Measurements from ENCODE around the gene RAMP1.
"Not testable (repeated sequence)": the region's sequence is repeated elsewhere in the genome, so short reads cannot be mapped to it uniquely, and the experiment has no call there.

Gene RAMP1

GRCh38 chr2:237859533-237860272, at the start of gene RAMP1:
Gene RAMP1 (plus strand): TSS chr2:237859623. CDS start chr2:237859676, 53 bp downstream.
- DNase-seq (ENCODE audit: low read depth): no peak

DNA sequence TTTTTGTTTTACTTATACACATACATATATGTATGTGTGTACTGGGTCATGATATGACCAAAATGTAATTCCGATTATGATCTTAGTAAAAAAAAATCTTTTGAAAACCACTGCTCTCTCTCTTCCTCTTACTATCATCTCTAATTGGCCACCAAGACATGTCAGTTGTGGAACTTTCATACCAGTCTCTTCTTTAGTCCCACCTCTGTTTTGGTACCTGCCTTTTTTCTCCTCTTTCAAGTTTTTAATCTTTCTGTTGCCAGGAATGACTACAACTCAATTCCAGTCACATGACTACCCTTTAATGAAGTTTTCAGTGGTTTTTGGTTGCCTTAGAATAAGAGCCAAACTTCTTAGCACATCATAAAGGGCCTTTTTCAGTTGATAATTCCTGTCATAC, 43.8 kb upstream of the RAMP1 start:
- no peak for DNase-seq (ENCODE audit: low read depth)

DNA sequence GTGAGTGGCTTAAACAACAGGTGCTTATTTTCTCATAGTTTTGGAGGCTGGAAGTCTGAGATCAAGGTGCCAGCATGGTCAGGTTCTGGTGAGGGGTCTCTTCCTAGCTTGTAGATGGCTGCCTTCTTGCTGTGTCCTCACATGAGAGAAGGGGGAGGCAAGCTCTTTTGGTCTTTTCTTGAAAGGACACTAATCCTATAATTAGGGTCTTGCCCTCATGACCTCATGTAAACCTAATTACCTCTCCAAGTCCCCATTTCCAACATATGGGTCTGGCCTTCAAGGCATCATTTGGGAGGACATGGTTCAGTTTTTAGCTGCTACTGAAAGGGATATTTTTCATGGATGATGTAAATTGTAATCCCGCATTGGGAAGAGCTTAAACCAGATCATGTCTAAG, 42.9 kb upstream of the RAMP1 start:
- DNase-seq (ENCODE audit: low read depth): no peak

DNA sequence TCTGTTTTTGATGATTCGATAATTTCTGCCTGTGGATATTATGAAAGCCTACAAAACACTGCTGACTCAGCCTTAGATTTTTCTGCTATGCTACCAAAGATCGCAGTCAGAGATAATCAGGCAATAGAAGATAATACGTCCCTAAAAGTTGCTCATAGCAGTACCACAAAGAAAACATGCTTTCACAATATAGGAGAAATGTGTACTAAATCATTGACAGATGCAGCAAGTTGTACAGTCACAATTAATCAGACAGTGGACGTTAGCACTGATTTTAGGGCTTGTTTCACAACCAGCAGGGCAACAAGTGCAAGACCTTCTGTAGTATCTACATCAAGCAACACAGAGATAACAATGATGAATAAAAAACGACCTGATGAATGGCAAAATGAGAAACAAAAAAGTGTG, 41.4 kb upstream of the RAMP1 start:
- DNase-seq (ENCODE audit: low read depth): no peak

DNA sequence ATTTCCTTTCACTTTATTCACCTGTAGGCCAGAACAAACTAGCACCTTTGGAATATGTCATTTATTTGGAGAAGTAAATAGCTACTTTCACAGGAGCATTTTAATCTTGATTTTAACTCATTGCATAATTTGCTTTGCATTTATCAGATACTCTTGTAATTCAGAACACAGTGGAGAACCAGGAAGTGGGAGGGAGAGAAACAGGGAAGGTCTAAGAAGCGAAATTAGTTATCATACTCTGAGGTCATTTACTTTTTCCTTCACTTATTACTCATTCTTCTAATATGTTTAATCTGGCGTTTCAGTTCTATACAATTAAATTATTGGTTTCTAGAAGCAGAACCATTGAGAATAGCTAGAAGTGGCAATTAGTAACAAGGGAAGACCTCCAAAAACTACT, 40.2 kb upstream of the RAMP1 start:
- no peak for DNase-seq (ENCODE audit: low read depth)

- DNase-seq (ENCODE audit: low read depth): no peak
These were observed 39.0 kb upstream of the RAMP1 start for GRCh38 chr2:237820421-237820820.

DNA sequence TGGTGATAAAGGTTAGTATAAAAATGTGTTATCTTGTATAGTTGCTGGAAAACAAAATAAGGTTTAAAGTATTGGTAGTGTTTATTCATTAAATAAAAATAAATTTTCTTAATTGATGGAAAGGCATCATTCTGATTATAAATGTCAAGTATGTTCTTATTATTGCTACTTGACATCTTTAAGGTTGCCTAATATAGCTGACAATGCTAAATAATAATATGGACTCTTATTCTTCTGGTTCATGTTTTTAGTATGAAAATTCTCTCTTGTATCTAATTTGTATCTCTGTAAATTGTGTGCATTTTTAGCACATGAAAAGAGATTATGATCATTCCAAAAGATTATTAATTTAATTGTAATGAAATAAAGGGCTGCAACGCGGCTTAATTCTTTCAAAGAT, 35.9 kb upstream of the RAMP1 start:
- DNase-seq (ENCODE audit: low read depth): no peak

- DNase-seq (ENCODE audit: low read depth): no peak
These were observed 35.3 kb upstream of the RAMP1 start for GRCh38 chr2:237824085-237824484.

DNA sequence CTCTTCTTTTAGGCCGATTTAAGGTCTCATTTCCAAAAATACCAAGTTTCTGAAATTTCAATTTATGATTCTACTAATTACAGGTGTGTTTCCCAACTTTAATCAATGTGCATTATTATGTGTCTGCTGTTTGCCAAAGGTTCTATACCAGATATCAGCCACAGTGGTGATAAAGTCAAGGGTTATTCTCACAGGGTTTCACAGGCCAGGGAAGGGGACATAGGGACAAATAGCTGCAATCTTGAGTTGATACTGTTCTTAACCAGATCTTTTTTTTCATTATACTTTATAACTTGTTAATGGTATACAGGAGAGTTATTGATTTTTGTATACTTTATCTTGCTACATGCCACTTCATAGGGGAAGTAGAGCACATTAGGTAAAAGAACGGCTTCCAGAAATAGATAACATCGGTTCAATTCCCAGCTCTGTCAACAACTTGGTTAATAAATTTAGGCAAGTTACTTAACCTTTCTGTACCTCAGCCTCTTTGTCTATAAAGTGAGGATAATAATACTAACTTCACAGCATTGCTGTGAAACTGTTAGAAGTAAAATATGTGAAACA, 31.9 kb upstream of the RAMP1 start:
- no peak for DNase-seq (ENCODE audit: low read depth)

DNA sequence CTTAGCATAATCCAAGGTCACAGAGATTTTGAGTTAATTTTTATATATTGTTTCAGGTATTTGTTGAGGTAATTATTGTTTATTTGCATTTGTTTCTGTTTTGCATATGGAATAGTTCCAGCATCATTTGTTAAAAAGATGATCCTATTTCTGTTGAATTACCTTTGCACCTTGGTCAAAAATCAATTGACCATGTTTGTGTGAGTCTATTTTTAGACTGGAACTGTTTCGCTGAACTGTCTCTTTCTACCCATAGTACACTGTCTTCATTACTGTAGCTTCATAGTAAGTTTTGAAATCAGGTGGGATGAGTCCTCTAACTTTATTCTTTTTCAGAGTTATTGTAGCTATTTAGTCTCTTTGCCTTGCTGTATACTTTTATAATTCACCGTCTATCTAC, 28.9 kb upstream of the RAMP1 start:
- DNase-seq (ENCODE audit: low read depth): no peak

DNA sequence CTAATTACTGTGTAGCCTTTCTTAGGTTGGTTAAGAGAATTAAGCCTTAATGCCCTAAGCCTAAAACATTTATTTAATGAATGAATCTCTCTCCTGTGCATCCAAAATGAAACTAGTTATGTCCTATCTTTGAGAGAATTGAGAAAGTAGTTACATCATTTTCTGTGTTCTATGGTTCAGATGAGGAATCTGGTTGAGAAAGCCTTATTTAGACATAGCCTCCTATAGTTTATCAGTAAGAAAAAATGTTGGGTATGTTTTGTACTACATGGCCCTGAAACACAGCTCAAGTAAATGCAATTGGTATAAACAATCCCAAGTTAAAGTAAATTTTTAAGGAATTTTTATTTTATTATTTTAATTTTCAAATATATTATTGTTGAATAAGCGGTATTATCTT, 25.9 kb upstream of the RAMP1 start:
- no peak for DNase-seq (ENCODE audit: low read depth)

DNA sequence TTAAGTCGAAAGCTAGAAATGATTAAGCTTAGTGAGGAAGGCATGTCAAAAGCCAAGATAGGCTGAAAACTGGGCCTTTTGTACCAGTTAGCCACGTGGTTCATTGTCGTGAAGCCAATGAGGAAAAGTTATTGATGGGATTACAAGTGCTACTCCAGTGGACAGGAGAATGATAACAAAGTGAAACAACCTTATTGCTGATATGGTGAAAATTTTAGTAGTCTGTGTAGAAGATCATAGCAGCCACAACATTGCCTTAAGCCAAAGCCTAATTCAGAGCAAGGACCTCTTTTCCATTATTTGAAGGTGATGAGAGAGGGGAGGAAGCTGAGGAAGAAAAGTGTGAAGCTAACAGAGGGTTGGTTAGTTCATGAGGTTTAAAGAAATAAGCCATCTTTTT, 24.1 kb upstream of the RAMP1 start:
- no peak for DNase-seq (ENCODE audit: low read depth)

DNA sequence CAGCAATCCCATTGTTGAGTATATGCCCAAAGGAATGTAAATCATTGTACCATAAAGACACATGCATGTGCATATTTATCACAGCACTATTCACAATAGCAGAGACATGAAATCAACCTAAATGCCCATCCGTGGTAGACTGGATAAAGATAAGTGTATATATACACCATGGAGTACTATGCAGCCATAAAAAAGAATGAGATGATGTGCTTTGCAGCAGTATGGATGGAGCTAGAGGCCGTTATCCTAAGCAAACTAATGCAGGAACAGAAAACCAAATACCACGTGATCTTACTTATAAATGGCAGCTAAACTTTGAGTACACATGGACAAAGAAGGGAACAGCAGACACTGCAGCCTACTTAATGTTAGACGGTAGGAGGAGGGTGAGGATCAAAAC, 18.4 kb upstream of the RAMP1 start:
- DNase-seq (ENCODE audit: low read depth): no peak

DNA sequence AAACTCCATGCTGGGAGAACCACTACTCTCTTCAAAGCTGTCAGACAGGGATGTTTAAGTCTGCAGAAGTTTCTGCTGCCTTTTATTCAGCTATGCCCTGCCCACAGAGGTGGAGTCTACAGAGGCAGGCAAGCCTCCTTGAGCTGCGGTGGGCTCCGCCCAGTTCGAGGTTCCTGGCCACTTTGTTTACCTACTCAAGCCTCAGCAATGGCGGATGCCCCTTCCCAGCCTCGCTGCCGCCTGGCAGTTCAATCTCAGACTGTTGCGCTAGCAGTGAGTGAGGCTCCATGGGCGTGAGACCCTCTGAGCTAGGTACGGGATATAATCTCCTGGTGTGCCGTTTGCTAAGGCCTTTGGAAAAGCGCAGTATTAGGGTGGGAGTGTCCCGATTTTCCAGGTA, 10.5 kb upstream of the RAMP1 start:
- DNase-seq (ENCODE audit: low read depth): not testable (repeated sequence)

GRCh38 chr2:237854295-237854694, 5.1 kb upstream of the RAMP1 start:
- DNase-seq (ENCODE audit: low read depth): no peak

GRCh38 chr2:237857791-237858190, 1.6 kb upstream of the RAMP1 start:
- DNase-seq (ENCODE audit: low read depth): no peak

- peak; percentile 46 for DNase-seq (ENCODE audit: low read depth)
These were observed 935 bp upstream of the RAMP1 start for GRCh38 chr2:237858294-237859081.

- DNase-seq (ENCODE audit: low read depth): no peak
These were observed 365 bp upstream of the RAMP1 start for GRCh38 chr2:237859082-237859433.

DNA sequence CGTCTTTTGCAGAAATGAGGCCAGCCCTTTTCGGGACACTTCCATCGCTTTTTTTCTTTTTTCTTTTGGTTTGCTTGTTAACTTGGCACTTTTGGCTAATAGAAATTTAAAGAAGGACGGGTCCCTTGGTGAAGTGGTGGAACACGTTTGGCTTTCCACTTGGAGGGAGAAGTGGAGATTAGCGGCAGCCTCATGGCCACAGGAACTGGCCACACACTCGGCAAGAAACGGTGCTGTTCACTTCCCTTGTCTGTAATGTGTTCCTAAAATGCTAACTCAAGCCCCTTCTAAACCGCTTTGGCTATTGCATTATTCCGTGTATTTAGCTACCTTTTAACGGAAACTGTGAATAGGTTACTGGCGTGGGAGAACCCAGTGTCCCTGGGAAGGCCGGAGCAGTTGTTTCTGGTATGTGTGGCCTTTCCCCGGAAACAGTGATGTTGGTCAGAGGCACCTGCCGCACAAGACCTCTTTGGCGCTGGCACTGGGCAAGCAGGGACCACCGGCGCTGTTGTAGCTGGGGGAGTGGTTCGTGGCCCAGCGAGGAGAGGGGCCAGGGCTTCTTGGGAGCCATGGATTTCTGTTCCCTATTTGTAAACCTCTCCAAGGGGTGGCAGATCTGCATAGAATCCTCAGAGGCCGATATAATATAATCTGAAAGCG, 981 bp downstream of the RAMP1 start:
- no peak for DNase-seq (ENCODE audit: low read depth)

DNA sequence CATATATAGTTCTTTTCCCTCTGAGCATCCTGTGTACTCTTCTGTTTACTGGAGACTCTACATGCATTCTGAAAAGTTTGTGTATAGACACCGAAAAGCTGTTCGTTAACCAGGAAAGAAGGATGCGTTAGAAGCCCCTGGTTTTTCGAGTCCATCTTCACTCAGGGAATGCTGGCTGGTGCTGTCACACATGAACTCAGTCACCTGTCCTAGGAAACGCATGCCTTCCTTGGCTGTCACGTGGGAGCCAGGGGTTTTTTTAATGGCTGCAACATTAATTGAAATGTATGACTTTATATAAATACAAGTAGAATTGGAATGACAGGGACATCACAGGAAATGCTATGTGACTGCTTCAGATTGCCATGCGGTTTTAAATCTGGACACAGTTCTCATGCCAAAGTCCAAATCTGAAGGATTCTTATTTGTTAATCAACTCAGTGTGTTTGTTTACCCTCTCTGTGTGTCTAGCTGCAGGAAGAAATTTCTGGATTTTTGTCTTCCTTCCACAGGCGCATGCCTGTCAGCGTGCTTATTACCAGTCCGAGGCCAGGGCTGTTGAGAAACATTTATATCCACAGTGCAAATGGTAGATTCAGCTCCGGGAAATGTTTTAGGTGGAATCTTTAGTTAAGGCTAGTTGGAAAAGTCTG, 2.6 kb downstream of the RAMP1 start:
- DNase-seq (ENCODE audit: low read depth): no peak

DNA sequence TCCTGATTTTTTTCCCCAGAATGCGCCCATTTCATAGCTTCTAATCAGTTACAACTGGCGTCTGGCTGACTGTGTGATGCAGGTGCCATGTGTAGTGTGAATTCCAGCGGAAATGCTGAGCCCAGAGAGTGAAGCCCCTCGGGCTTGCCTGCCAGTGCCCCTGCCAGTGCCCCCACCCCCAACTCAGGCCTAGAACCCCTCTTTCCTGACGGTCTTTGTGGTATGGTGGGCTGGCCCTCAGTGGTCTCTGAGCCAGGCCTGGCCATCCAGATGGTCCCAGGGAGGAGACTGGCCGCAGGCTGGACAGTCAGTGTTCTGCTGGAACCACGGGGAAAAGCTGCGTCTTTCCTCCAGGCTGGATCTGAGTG, 3.1 kb downstream of the RAMP1 start:
- no peak for DNase-seq (ENCODE audit: low read depth)

- DNase-seq (ENCODE audit: low read depth): no peak
These were observed 3.7 kb downstream of the RAMP1 start for GRCh38 chr2:237863102-237863511.

Data from CMK (cell line).